Measurements from ENCODE around the gene SMURF1. TPM values are rescaled to one million over a fixed set of nuclear protein-coding genes. Genes with fewer than 3 reads are reported as not detected.

Gene SMURF1
- total RNA-seq, 1 donor from 2014 or later = 44.7 TPM

GRCh38 chr7:99092064-99092720 lies 51.7 kb downstream of the SMURF1 start:
- Mint-ChIP-seq H3K9me3 (ENCODE audit: unreplicated experiment) (peaks cover 1% of the 10 kb centered on the region), H3K4me1 (ENCODE audit: low read depth, unreplicated experiment) (peaks cover 9% of the 10 kb centered on the region), H3K36me3 (ENCODE audit: low read depth, unreplicated experiment) (peaks cover 5% of the 10 kb centered on the region), H3K4me3 (ENCODE audit: unreplicated experiment) (no peak overlapping the region), H3K27ac (ENCODE audit: unreplicated experiment) (no peak overlapping the region), H3K27me3 (ENCODE audit: low read depth, unreplicated experiment) (no peaks in the 10 kb centered on the region)
- no peaks in the 10 kb centered on the region for H3K4me1 ChIP-seq (ENCODE audit: insufficient read depth, low read length)
- no peak overlapping the region for H2AFZ ChIP-seq (ENCODE audit: low read depth, low read length)
- no peak overlapping the region for H3K4me2 ChIP-seq (ENCODE audit: low read length)
- no peaks in the 10 kb centered on the region for H3K9me3 ChIP-seq (ENCODE audit: insufficient read depth, low read depth, low read length)
- no peak overlapping the region for H3K9ac ChIP-seq (ENCODE audit: low read length)
- H3K27me3 ChIP-seq (ENCODE audit: insufficient read depth, low read length) = no peaks in the 10 kb centered on the region
- DNase-seq (ENCODE audit: low read depth) (no peak), FAIRE-seq (no peak)
- TF ChIP-seq, protein P1, sequence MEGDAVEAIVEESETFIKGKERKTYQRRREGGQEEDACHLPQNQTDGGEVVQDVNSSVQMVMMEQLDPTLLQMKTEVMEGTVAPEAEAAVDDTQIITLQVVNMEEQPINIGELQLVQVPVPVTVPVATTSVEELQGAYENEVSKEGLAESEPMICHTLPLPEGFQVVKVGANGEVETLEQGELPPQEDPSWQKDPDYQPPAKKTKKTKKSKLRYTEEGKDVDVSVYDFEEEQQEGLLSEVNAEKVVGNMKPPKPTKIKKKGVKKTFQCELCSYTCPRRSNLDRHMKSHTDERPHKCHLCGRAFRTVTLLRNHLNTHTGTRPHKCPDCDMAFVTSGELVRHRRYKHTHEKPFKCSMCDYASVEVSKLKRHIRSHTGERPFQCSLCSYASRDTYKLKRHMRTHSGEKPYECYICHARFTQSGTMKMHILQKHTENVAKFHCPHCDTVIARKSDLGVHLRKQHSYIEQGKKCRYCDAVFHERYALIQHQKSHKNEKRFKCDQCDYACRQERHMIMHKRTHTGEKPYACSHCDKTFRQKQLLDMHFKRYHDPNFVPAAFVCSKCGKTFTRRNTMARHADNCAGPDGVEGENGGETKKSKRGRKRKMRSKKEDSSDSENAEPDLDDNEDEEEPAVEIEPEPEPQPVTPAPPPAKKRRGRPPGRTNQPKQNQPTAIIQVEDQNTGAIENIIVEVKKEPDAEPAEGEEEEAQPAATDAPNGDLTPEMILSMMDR (IDR thresholded peaks at IDR 0.05; ENCODE audit: insufficient read depth, low read depth, low read length) = no peak
- no peak overlapping the region for H3K4me3 ChIP-seq (ENCODE audit: insufficient read depth, low read depth, low read length)
- H3K36me3 ChIP-seq (ENCODE audit: insufficient read depth, low read length) = no peaks in the 10 kb centered on the region
- peaks cover 84% of the 10 kb centered on the region for H4K20me1 ChIP-seq (ENCODE audit: insufficient read depth, low read length)
- H3K79me2 ChIP-seq (ENCODE audit: insufficient read depth, low read length) = peaks cover 95% of the 10 kb centered on the region
- H3K27ac ChIP-seq (ENCODE audit: low read depth, low read length) = no peak overlapping the region

- Mint-ChIP-seq H3K27me3 (ENCODE audit: low read depth, unreplicated experiment) (no peaks in the 10 kb centered on the region), H3K36me3 (ENCODE audit: low read depth, unreplicated experiment) (peaks cover 10% of the 10 kb centered on the region), H3K9me3 (ENCODE audit: unreplicated experiment) (no peaks in the 10 kb centered on the region), H3K4me1 (ENCODE audit: low read depth, unreplicated experiment) (peaks cover 5% of the 10 kb centered on the region), H3K4me3 (ENCODE audit: unreplicated experiment) (no peak overlapping the region), H3K27ac (ENCODE audit: unreplicated experiment) (no peak overlapping the region)
- Histone ChIP-seq H3K4me3 (ENCODE audit: insufficient read depth, low read depth, low read length) (no peak overlapping the region), H3K4me2 (ENCODE audit: low read length) (no peak overlapping the region), H3K9me3 (ENCODE audit: insufficient read depth, low read depth, low read length) (no peaks in the 10 kb centered on the region), H3K79me2 (ENCODE audit: insufficient read depth, low read length) (peaks cover 95% of the 10 kb centered on the region), H2AFZ (ENCODE audit: low read depth, low read length) (no peak overlapping the region), H3K36me3 (ENCODE audit: insufficient read depth, low read length) (no peaks in the 10 kb centered on the region), H3K4me1 (ENCODE audit: insufficient read depth, low read length) (no peaks in the 10 kb centered on the region), H3K9ac (ENCODE audit: low read length) (no peak overlapping the region), H3K27me3 (ENCODE audit: insufficient read depth, low read length) (no peaks in the 10 kb centered on the region), H4K20me1 (ENCODE audit: insufficient read depth, low read length) (peaks cover 83% of the 10 kb centered on the region), H3K27ac (ENCODE audit: low read depth, low read length) (no peak overlapping the region)
- no peak for FAIRE-seq
- peak; percentile 58 for DNase-seq (ENCODE audit: low read depth)
- TF ChIP-seq, protein P1 (IDR thresholded peaks at IDR 0.05; ENCODE audit: insufficient read depth, low read depth, low read length) = no peak
- TF ChIP-seq EZH2 (IDR thresholded peaks at IDR 0.05; ENCODE audit: insufficient read depth, low read length) = no peak
Observed at GRCh38 chr7:99090771-99091542, 53.0 kb downstream of the SMURF1 start.
